Colonic mucosa (tissue), 4 donors: Measurements from ENCODE around the gene RTL5. TPM values are rescaled to one million over a fixed set of nuclear protein-coding genes. Genes with fewer than 3 reads are reported as not detected.

ENCODE experiments used
- DNase-seq: peaks from one replicate; pipeline ENCODE4 v3.0.0-alpha.2; 2020
- H3K27ac ChIP-seq: fragments of 200-600 bp; one replicate; pipeline ENCODE4 v1.8.0; 2021
- H3K27me3 ChIP-seq: fragments of 200-600 bp; one replicate; pipeline ENCODE4 v1.8.0; 2021
- H3K36me3 ChIP-seq: fragments of 200-600 bp; one replicate; pipeline ENCODE4 v1.8.0; 2021
- H3K4me1 ChIP-seq: fragments of 200-600 bp; one replicate; pipeline ENCODE4 v1.8.0; 2021; ENCODE audit warnings: mild to moderate bottlenecking
- H3K4me3 ChIP-seq: fragments of 200-600 bp; one replicate; pipeline ENCODE4 v1.8.0; 2021
- H3K9ac ChIP-seq, 2 donors: one replicate each; pipeline ENCODE4 v1.7.0; 2013; ENCODE audit warnings: control low read depth in 2 of 2, low read depth in 2 of 2, low read length in 2 of 2
- H3K9me3 ChIP-seq: fragments of 200-600 bp; one replicate; pipeline ENCODE4 v1.8.0; 2021
- intact Hi-C: fragments of 100-400 bp; cut with DNase I; formaldehyde crosslinking; loops from one replicate; pipeline ENCODE4 v1.14.1; 2022
- total RNA-seq, 2 donors: library from RNA; stranded (reverse); fragmentation: NEBNext Ultra II Directional in 1 of 2; extraction: Animal tissue kit (Norgen Biotek cat#: 25700) in 1 of 2; gene quantifications; one replicate each; pipeline ENCODE4 v1.2.1, GENCODE V29; 2021
- TF ChIP-seq, protein P1 (sequence below): fragments of 200-600 bp; IDR thresholded peaks from one replicate; pipeline ENCODE4 v1.8.0; 2022; ENCODE audit warnings: antibody characterized with exemption, mild to moderate bottlenecking
- donor health status: healthy.
- donor health status: DM: no; HTN: no; CAD: no.
- donor health status: DM: no; HTN: no; CAD: no.

The RTL5 gene
- total RNA-seq, 2 donors from 2014 or later, result 1.2 to 2.1 TPM

DNA sequence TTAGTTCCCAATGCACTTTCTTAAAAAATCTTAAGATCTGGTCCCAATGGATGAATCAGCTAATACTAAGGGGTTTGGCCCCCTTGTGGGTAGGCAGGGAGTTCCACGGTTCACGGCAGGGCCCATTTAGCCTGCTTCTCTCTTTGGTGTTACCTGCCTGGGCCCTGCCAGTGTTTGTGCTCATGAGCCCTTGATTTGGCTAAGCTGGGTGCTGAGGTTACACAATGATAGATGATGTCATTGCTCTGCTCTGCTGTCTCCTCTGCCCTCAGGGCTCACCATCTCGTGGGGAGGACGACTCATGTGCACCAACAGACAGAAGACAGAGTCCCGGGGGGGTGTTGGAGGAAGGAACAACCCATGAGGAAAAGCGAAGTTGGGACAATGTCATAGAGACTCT is 24.4 kb downstream of the RTL5 start:
- peaks cover 5% of the 10 kb centered on the region for H3K27me3 ChIP-seq
- TF ChIP-seq, protein P1, sequence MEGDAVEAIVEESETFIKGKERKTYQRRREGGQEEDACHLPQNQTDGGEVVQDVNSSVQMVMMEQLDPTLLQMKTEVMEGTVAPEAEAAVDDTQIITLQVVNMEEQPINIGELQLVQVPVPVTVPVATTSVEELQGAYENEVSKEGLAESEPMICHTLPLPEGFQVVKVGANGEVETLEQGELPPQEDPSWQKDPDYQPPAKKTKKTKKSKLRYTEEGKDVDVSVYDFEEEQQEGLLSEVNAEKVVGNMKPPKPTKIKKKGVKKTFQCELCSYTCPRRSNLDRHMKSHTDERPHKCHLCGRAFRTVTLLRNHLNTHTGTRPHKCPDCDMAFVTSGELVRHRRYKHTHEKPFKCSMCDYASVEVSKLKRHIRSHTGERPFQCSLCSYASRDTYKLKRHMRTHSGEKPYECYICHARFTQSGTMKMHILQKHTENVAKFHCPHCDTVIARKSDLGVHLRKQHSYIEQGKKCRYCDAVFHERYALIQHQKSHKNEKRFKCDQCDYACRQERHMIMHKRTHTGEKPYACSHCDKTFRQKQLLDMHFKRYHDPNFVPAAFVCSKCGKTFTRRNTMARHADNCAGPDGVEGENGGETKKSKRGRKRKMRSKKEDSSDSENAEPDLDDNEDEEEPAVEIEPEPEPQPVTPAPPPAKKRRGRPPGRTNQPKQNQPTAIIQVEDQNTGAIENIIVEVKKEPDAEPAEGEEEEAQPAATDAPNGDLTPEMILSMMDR, result no peak
- no peaks in the 10 kb centered on the region for H3K9me3 ChIP-seq
- no peak overlapping the region for H3K4me3 ChIP-seq
- H3K4me1 ChIP-seq, result no peaks in the 10 kb centered on the region
- no peak overlapping the region for H3K9ac ChIP-seq
- no peaks in the 10 kb centered on the region for H3K36me3 ChIP-seq
- DNase-seq, result no peak
- intact Hi-C loops, result no loop called here
- no peak overlapping the region for H3K27ac ChIP-seq

DNA sequence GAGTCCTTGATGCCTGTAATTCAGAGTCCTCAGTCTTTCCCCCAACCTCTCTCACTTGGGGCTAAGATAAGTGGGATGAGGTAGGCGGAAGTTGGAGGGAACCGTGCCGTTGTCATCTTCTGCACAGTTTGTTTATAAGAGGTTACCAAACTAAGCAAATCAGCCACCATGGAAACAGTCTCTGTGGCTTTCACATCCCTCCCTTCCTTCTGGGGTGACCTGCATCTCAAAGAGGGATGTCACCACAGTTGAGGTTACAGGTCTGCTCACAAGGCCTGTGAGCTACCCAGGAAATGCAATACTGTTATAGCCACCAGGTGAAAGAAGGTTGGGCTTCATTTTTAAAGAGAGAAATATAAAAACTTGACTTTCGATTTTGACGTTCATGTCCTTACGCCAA is 26.3 kb downstream of the RTL5 start:
- Histone ChIP-seq H3K4me3 (no peak overlapping the region), H3K36me3 (no peaks in the 10 kb centered on the region), H3K27me3 (peaks cover 5% of the 10 kb centered on the region), H3K9ac (no peak overlapping the region), H3K4me1 (no peaks in the 10 kb centered on the region), H3K27ac (no peak overlapping the region), H3K9me3 (no peaks in the 10 kb centered on the region)
- TF ChIP-seq, protein P1, result no peak
- intact Hi-C loops, result no loop called here
- DNase-seq, result no peak

DNA sequence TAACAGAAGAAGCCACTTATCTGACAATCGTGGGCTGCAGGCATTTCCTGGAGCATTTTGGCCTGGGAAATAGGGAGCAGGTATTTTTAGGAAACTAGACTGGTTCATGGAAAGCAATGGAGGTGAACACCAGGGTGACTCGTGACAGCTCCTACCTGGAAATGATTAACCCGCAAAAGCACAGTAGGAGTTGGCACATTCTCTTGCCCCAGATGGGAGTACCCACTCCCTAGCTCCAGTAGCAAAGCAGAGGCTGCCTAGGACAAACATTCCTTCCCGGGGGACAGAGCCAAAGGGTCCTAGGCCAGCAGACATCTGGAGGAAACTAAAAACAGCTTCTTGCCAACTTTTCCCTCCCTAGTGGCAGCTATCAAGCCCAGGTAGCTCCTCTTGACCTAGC is 29.0 kb downstream of the RTL5 start:
- TF ChIP-seq, protein P1, result no peak
- H3K9ac ChIP-seq, result no peak overlapping the region
- DNase-seq, result no peak

DNA sequence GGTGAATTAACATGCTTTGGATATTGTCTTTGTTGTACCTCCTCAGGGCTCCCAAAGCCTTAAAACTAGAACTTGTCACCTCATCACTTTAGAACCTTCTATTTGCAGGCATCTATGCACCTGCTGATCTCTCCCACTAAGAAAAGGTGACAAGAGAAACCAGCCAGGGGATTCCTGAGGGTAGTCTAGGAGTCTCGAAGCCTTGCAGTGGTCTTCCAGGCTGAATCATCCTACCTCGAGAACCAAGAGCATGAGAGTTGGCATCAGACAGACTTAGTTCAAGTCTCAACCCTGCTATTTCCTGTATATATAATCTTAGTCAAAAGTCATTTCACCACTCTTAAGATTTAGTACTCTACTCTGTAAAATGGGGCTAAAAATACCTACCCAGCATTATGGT is 29.6 kb downstream of the RTL5 start:
- no peaks in the 10 kb centered on the region for H3K9me3 ChIP-seq
- no peaks in the 10 kb centered on the region for H3K4me1 ChIP-seq
- no peak overlapping the region for H3K4me3 ChIP-seq
- no peak overlapping the region for H3K9ac ChIP-seq
- DNase-seq, result no peak
- intact Hi-C loops, result no loop called here
- TF ChIP-seq, protein P1, result no peak
- no peak overlapping the region for H3K27ac ChIP-seq
- peaks cover 5% of the 10 kb centered on the region for H3K27me3 ChIP-seq
- H3K36me3 ChIP-seq, result no peaks in the 10 kb centered on the region

More for the DNA sequence above, 29.0 kb downstream of the RTL5 start:
- Histone ChIP-seq H3K27ac (no peak overlapping the region), H3K36me3 (no peaks in the 10 kb centered on the region), H3K27me3 (peaks cover 5% of the 10 kb centered on the region), H3K4me1 (no peaks in the 10 kb centered on the region), H3K4me3 (no peak overlapping the region), H3K9me3 (no peaks in the 10 kb centered on the region)
- intact Hi-C loops, result no loop called here

- H3K27me3 ChIP-seq, result peaks cover 5% of the 10 kb centered on the region
- H3K9ac ChIP-seq, result no peak overlapping the region
- TF ChIP-seq, protein P1, result no peak
- H3K36me3 ChIP-seq, result no peaks in the 10 kb centered on the region
- intact Hi-C loops, result no loop called here
- DNase-seq, result no peak
- no peaks in the 10 kb centered on the region for H3K4me1 ChIP-seq
- H3K4me3 ChIP-seq, result no peak overlapping the region
- no peaks in the 10 kb centered on the region for H3K9me3 ChIP-seq
- no peak overlapping the region for H3K27ac ChIP-seq
Observed at GRCh38 chrX:72101597-72102037, 30.1 kb downstream of the RTL5 start.
